GM10248 (cell line): ENCODE results near the gene CABP7.

Experiments used
- CTCF ChIA-PET: fragments of 300-600 bp; sonication (Branson Sonifier 250); formaldehyde crosslinking; extraction: SDS; loops from one replicate; lab custom pipeline; 2021; ENCODE audit warnings: antibody characterized with exemption; lab: Yijun Ruan, JAX
- POLR2A ChIA-PET: fragments of 350-650 bp; sonication (Branson Sonifier 250); formaldehyde crosslinking; extraction: SDS; loops from one replicate; lab custom pipeline; 2020; ENCODE audit warnings: antibody characterized with exemption; lab: Yijun Ruan, JAX
- DNase-seq: peaks from one replicate; pipeline ENCODE4 v3.0.0; 2012; ENCODE audit errors: extremely low spot score
- CTCF ChIP-seq: IDR thresholded peaks from 2 replicates; pipeline ENCODE4 v1.5.1; 2012; ENCODE audit warnings: mild to moderate bottlenecking, low read depth; ENCODE audit errors: extremely low read depth, missing control alignments, control extremely low read depth

The CABP7 gene

DNA sequence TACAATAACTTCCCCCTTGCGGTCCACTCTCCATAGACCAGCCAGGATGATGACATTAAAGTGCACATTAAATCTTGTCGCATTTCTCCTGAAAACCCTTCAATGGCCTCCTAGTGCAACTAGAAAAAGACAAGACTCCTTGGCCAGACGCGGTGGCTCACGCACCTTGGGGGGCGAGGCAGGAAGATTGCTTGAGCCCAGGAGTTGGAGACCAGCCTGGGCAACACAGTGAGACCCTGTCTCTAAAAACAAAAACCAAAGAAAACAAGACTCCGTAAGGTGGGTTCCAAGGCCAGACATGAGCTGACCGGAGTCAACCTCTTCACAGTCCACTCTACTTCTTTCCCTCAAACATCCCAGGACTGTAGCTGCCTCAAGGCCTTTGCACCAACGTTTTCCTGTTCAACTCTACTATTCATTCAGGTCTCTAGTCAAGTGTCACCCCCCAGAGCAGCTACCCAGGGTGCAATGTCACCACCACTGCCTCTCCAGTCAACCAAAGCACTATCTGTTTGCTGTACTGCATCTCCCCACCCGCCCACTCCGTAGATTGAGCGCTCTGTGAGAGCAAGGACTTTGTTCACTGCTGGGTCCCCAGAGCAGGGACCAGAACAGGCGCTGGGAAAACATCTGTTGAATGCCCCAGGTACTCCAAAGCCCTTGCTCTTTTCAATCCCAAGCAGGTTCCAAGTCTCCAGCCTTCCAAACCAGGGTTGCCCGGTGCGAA is 46.3 kb downstream of the CABP7 start:
- TF ChIP-seq CTCF, result no peak
- ChIA-PET POLR2A (no interaction called here), CTCF (interaction anchor here (0.7 to 1.8 kb wide), 4 partner anchors 8 to 239 kb away, joined by 3 to 7 read pairs (median 4); no protein-coding TSS in a partner anchor)
- peak; percentile 52 for DNase-seq

DNA sequence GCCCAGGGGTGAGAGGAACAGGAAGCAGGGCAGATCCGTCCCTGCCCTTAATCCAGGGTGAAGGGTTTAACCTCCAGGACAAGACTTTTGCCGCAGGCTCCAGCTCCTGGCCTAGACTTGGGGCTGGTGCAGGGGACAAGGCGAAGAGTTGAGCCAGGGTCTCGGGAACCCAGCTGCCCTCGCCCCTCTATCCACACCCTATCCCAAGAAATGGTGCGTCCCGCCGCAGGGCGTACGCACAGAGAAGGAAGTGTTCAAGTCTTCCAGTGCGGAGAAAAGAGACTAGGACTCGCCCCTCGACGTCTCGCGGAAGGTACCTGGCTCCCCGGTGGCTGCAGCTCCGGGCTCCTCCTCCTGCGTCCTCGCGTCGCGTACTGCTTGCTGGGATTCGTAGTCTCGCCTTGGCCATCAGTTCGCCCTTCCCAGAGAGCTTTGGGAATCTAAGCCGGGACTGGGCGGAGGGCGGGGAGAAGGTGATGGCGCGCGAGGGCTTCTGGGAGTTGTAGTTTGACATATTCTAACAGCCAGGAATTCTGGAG is 46.9 kb downstream of the CABP7 start, which contains the start of gene ZMAT5:
Gene ZMAT5 (minus strand): TSS at position 376 of the 539 bp plus-strand sequence. CDS start 18,463 bp downstream, outside the sequence.
- ChIA-PET CTCF (interaction anchor here (1.6 to 1.8 kb wide), 2 partner anchors 11 to 238 kb away, joined by 4 to 7 read pairs; no protein-coding TSS in a partner anchor), POLR2A (no interaction called here)
- peak; percentile 99 for DNase-seq
- TF ChIP-seq CTCF, result no peak

DNA sequence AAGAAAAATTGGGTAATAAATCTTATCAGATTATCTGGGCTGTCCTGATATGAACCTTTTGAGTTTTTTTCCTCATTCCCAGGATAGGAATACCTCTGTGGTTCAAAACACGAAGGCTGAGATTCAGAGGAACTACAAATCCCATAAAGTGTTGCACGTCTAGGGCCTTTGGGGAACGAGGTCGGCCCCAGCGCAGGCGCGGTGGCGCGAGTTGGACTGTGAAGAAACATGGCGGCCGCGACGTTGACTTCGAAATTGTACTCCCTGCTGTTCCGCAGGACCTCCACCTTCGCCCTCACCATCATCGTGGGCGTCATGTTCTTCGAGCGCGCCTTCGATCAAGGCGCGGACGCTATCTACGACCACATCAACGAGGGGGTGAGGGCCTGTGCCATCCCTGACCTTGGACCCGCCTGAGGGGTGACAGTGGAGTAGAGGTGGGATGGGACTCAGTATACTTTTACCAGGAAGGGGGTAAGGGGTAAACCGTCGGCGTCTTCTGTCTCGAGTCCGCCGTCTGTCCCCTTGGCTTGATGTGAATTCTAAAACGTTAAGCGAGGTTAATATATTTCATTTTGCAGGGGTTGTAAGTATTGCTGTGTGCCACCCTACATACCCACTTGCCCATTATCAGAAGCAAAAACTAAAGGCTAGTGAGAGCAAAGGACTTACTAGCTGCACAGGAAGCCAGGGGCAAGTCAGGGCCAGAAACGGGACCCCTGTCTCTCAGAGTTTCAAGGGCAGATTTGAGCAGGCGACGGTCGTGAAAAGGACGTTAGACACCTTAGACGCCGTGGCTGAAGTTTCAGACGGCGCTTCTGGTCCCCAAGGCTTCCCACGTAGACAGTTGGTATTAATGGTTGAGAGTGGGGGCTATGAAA is 47.6 kb downstream of the CABP7 start, which contains the start of gene UQCR10:
Gene UQCR10 (plus strand): TSS at position 199 of the 881 bp plus-strand sequence. CDS start 30 bp downstream, at position 229.
- ChIA-PET CTCF (interaction anchor here (1.6 to 1.8 kb wide), 2 partner anchors 12 to 238 kb away, joined by 4 to 7 read pairs; no protein-coding TSS in a partner anchor), POLR2A (no interaction called here)
- DNase-seq, result peak; percentile 95
- TF ChIP-seq CTCF, result no peak

- POLR2A ChIA-PET, result no interaction called here
- DNase-seq, result no peak
- CTCF ChIA-PET, result no interaction called here
- TF ChIP-seq CTCF, result no peak
These were observed 48.4 kb downstream of the CABP7 start for GRCh38 chr22:29768052-29768693.

DNA sequence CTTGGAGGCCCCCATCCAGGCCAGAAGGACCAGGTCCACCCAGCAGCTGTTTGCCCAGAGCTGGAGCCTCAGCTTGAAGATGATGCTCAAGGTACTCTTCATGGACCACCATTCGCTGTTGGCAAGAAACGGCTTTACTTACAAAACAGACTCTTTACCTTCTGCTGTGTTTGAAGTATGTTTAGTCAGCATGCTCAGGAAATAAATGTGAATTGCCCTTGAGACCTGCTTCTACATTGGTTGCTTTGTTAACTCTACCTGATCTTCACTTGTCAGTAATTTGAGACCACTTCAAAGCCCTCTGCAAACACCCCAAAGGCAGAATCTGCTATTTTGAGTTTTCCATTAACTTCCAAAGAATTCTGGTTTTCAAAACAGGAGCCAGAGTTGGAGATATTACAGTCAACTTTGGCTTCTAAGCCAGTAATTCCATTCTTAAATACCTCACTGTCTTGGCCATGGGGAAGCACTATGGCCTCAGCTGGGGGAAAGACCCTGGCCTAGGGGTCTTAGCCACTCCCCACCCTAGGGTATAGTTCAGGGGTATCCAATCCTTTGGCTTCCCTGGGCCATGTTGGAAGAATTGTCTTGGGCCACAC is 50.0 kb downstream of the CABP7 start:
- CTCF ChIA-PET, result interaction anchor here (1.1 kb wide), 1 partner anchor 9 kb away, joined by 3 read pairs; no protein-coding TSS in a partner anchor

More for the DNA sequence above, 50.0 kb downstream of the CABP7 start:
- POLR2A ChIA-PET, result no interaction called here
- TF ChIP-seq CTCF, result no peak
- no peak for DNase-seq
